ENCODE data around the gene GLG1. TPM values are rescaled to one million over a fixed set of nuclear protein-coding genes. Genes with fewer than 3 reads are reported as not detected.
"Not testable (repeated sequence)": the region's sequence is repeated elsewhere in the genome, so short reads cannot be mapped to it uniquely, and the experiment has no call there.

Gene GLG1
- total RNA-seq, 8 experiments from 2014 or later: 69.9 to 171 (median 90.4) TPM

DNA sequence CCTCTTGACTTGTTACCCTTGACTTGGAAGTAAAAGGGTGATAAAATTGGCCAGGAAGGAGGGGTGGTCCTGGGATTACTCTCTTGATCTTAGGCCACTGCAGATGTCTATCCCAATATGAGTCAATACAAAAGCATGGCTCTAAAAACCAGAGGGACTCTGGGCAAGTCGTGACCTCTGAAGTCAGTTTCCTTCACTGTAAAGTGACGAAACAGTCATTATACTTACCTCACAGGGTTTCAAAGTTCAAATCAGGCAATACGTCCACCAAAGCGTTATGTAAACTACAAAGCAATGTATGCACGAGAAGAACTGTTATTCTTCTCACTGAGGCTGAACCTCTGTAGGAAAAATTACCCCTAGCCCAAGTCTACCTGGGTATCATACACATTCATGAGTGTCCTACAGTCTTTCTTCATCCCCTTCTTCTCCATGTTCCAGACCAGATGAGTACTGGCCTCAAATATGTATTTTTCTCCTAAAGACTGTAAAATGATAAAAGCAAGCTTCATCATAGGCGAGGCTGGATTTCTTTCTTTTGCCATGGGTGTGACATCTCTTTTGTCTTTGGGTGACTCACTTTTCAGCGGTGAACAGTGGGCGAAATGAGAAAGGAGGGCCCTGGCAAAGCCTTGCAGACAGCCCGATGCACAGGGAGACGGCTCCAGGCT, 151.2 kb downstream of the GLG1 start:
- Histone ChIP-seq H3K4me3 (no peak overlapping the region), H3K27ac (no peak overlapping the region), H3K4me1 (replicated peaks in 1 of 2) (no peaks in the 10 kb centered on the region)
- ATAC-seq (replicated peaks in 6 of 8): peak in 7 of 8 experiments; percentile 11 to 67 (median 17)
- in situ Hi-C loops (cut with MboI; ENCODE audit: low pct_unique_long_range_greater_than_20kb in 2 of 9, low sequenced_read_pairs in 9 of 9, unreplicated experiment in 9 of 9): loop anchor here in 1 of 9 experiments (25.0 kb wide), 1 partner anchor 157 kb away; the partner anchor contains the start of gene GLG1
- WGBS, 10 experiments: 45 to 100% (median 81%) methylated on average over 2 to 10 of the region's 10 CpGs; no CpG with 5 or more reads in 1 of the 10 experiments

DNA sequence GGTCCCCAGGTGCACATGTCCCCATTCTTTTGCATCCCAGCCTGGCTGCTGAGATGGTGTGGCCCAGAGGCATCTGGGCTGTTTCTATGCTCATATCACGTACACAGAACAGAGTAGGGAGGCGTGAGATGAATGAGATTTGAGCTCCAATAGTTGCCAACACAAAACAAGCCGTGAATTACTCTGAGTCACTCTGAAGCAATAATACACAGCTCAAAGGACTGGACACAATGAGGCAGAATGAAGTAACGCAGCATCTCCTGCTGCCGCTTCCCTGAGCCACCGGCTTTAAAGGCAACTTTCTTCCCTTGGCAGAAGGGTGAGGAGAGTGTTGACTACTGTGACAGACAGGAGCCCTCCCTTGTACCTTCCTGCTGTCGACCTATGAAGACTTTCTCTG, 151.7 kb downstream of the GLG1 start:
- WGBS, 10 experiments: 40 to 100% (median 84%) methylated on average over 1 to 7 of the region's 7 CpGs
- ATAC-seq (replicated peaks in 6 of 8): peak in 7 of 8 experiments; percentile 15 to 86 (median 72)
- H3K4me1 ChIP-seq (replicated peaks in 1 of 2): no peaks in the 10 kb centered on the region
- in situ Hi-C loops (cut with MboI; ENCODE audit: low pct_unique_long_range_greater_than_20kb in 2 of 9, low sequenced_read_pairs in 9 of 9, unreplicated experiment in 9 of 9): loop anchor here in 1 of 9 experiments (25.0 kb wide), 1 partner anchor 157 kb away; the partner anchor contains the start of gene GLG1
- H3K27ac ChIP-seq: no peak overlapping the region
- H3K4me3 ChIP-seq: no peak overlapping the region

DNA sequence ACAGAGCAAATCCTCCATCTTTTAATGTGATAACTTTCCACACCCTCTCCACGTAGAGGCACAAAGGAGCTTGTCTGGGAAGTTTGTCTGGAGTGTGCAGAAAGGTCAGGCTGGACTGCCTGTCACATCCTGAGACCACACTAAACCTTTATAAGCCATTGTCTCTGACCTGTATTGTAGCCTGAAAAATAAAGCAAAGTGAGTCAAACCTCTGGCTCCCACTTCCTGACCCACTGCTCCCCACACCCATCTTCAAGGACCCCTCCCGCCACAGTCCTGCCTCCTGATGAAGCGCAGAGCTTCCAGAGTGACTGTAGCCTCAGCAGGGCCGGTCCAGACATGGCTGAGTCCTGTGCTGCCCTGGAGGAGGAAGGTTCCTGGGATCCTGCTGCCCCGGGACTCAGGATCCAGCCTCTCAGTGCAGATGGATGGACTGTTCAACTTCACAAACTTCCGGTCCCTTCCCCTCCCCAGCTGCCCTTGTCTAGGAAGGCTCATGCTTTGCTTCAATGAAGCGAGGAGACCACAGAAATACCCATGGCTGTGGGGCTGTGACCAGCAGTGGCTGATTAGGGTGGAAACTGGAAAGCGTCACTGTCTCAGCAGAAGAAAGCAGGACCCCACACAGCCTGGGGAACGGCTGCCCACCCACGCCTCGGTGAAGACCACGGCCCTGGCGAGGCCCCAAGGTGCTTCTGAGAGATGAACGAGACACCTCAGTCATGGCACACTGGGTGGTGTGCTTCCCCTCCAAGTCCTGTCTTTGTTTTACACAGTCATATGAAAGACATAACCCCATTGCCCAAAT, 154.8 kb downstream of the GLG1 start:
- in situ Hi-C loops (cut with MboI; ENCODE audit: low pct_unique_long_range_greater_than_20kb in 2 of 9, low sequenced_read_pairs in 9 of 9, unreplicated experiment in 9 of 9): loop anchor here in 1 of 9 experiments (25.0 kb wide), 1 partner anchor 160 kb away; the partner anchor contains the start of gene GLG1
- WGBS, 10 experiments: 67 to 100% (median 100%) methylated on average over 1 to 2 of the region's 14 CpGs; no CpG with 5 or more reads in 4 of the 10 experiments
- ATAC-seq (replicated peaks in 6 of 8): no peak
- H3K4me1 ChIP-seq (replicated peaks in 1 of 2): no peaks in the 10 kb centered on the region
- H3K4me3 ChIP-seq: no peak overlapping the region
- H3K27ac ChIP-seq: no peak overlapping the region

DNA sequence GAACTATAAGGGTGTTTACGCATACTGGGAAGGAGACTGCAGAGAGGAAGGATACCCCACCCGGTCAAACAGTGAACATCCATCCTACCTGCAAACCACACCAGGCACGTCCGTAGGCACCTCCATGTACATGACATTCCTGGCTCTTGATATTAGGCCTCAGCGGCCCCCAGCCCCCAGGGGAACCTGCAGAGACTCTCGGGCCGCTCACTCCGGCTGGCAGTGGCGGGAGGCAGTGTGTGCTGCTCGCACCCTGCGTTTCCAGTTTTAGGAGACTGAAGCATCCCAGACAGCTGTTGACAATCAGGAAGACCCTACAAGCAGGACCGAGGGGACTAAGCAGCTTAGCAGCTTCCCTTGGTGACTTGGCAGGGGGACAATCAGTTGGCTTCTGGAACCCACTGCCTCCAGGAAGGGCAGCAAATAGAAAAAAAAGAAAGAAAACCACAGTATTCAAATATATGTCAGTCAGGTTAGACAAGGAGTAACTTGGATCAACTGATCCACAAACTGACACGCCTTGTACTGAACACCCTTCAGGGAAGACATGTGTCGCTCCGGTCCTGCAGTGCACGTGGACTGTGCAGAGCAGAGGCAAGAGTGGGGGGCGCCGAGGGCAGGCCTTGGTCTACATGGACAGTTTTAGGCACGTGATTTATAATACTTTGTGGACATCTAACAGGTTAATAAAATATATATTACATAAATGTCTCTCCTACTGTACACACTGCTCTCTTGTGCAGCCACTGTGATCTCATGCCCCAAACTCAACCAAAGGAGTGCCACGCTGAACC, 155.8 kb downstream of the GLG1 start:
- H3K27ac ChIP-seq: no peak overlapping the region
- no peaks in the 10 kb centered on the region for H3K4me1 ChIP-seq (replicated peaks in 1 of 2)
- ATAC-seq (replicated peaks in 6 of 8): no peak
- in situ Hi-C loops (cut with MboI; ENCODE audit: low pct_unique_long_range_greater_than_20kb in 2 of 9, low sequenced_read_pairs in 9 of 9, unreplicated experiment in 9 of 9): loop anchor here in 1 of 9 experiments (25.0 kb wide), 1 partner anchor 161 kb away; the partner anchor contains the start of gene GLG1
- WGBS, 10 experiments: 80 to 100% (median 94%) methylated on average over 1 to 10 of the region's 20 CpGs; no CpG with 5 or more reads in 1 of the 10 experiments
- H3K4me3 ChIP-seq: no peak overlapping the region

DNA sequence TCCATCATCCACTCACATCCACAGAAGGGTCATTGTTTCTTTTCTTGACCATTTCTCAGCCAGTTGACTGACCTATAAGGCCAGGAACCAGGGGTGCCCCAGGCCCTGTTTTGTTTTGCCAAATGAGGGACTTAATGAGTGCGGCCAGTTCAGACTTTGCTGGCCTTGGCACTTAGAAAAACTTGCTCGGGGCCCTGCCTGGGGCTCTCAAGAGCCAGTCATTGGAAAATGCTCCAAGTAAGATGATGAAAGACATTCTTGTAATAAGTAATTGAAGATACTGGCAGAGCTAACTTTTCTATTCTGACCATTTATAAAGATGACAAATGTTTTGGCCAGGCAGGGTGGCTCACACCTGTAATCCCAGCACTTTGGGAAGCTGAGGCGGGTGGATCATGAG, 156.7 kb downstream of the GLG1 start:
- in situ Hi-C loops (cut with MboI; ENCODE audit: low pct_unique_long_range_greater_than_20kb in 2 of 9, low sequenced_read_pairs in 9 of 9, unreplicated experiment in 9 of 9): loop anchor here in 1 of 9 experiments (25.0 kb wide), 1 partner anchor 162 kb away; the partner anchor contains the start of gene GLG1
- Histone ChIP-seq H3K27ac (no peak overlapping the region), H3K4me1 (replicated peaks in 1 of 2) (no peaks in the 10 kb centered on the region), H3K4me3 (no peak overlapping the region)
- no peak for ATAC-seq (replicated peaks in 6 of 8)
- 76 to 100% (median 100%) methylated on average over 1 to 3 of the region's 3 CpGs; no CpG with 5 or more reads in 2 of the 10 experiments for WGBS, 10 experiments

DNA sequence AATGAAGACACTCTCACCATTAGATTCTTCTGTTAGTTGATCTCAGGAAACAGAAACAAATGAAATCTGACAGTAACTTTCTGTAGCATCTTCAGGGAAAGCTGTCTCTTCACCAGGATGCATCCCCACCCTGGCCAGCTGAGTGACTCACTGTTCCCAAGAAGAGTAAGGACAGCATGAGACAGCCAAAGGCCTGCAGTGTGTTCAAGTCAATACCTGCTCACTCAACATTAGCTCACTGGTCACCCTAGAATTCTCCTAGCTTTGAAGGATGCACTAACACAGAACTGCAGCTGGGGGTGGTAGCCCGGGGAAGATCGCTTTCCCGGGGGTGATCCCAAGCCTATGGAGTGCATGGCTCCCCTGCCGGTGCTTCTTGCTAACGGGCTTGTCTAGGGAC, 157.4 kb downstream of the GLG1 start:
- Histone ChIP-seq H3K27ac (no peak overlapping the region), H3K4me1 (replicated peaks in 1 of 2) (no peaks in the 10 kb centered on the region), H3K4me3 (no peak overlapping the region)
- in situ Hi-C loops (cut with MboI; ENCODE audit: low pct_unique_long_range_greater_than_20kb in 2 of 9, low sequenced_read_pairs in 9 of 9, unreplicated experiment in 9 of 9): loop anchor here in 1 of 9 experiments (25.0 kb wide), 1 partner anchor 137 kb away; no protein-coding TSS in a partner anchor
- peak; percentile 18 to 78 (median 31) for ATAC-seq (replicated peaks in 6 of 8)
- WGBS, 10 experiments: 20 to 97% (median 89%) methylated on average over 2 to 5 of the region's 5 CpGs; no CpG with 5 or more reads in 5 of the 10 experiments

DNA sequence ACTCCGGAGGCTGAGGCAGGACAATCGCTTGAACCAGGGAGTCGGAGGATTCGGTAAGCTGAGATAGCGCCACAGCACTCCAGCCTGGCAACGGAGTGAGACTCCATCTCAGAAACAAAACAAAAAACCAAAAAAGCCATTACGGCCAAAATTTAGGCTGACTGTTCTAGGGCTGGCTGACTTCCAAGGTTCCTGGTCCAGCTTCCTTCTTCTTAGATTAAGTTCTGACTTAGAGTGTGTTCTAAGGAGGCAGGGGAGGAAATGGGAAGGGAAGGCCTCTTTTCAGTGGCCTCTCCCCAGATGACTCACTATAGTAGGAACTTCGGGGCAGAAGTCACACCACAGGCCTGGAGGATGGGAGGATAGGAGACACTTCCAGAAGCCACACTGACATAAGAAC, 157.9 kb downstream of the GLG1 start:
- in situ Hi-C loops (cut with MboI; ENCODE audit: low pct_unique_long_range_greater_than_20kb in 2 of 9, low sequenced_read_pairs in 9 of 9, unreplicated experiment in 9 of 9): loop anchor here in 1 of 9 experiments (25.0 kb wide), 1 partner anchor 137 kb away; no protein-coding TSS in a partner anchor
- peak in 3 of 8 experiments; percentile 44 to 97 (median 95) for ATAC-seq (replicated peaks in 6 of 8)
- Histone ChIP-seq H3K27ac (no peak overlapping the region), H3K4me1 (replicated peaks in 1 of 2) (no peaks in the 10 kb centered on the region), H3K4me3 (no peak overlapping the region)
- WGBS, 10 experiments: 0 to 100% (median 94%) methylated on average over 1 to 7 of the region's 8 CpGs; no CpG with 5 or more reads in 2 of the 10 experiments

DNA sequence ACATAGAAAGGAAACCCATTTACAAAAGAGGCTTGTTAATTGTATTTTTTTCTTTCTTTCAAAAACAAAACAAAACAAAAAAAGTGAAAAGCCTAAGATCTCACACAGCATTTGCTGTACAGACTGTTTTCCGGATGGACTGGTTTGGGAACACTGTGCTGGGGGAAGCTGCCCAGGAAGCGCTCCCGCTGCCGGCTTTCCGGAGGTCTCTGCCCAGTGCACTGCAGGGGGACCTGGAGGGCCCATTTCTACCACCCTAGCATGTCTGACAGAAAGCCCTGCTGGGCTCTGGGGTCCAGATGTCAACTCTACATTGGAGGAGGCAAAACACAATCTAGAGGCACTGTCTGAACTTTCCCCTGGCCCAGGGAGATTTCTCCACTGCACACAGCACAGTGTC, 159.3 kb downstream of the GLG1 start:
- Histone ChIP-seq H3K4me3 (no peak overlapping the region), H3K4me1 (replicated peaks in 1 of 2) (no peaks in the 10 kb centered on the region), H3K27ac (no peak overlapping the region)
- WGBS, 10 experiments: 88 to 100% (median 90%) methylated on average over 1 to 5 of the region's 5 CpGs; no CpG with 5 or more reads in 4 of the 10 experiments
- in situ Hi-C loops (cut with MboI; ENCODE audit: low pct_unique_long_range_greater_than_20kb in 2 of 9, low sequenced_read_pairs in 9 of 9, unreplicated experiment in 9 of 9): loop anchor here in 1 of 9 experiments (25.0 kb wide), 1 partner anchor 135 kb away; no protein-coding TSS in a partner anchor
- no peak for ATAC-seq (replicated peaks in 6 of 8)

DNA sequence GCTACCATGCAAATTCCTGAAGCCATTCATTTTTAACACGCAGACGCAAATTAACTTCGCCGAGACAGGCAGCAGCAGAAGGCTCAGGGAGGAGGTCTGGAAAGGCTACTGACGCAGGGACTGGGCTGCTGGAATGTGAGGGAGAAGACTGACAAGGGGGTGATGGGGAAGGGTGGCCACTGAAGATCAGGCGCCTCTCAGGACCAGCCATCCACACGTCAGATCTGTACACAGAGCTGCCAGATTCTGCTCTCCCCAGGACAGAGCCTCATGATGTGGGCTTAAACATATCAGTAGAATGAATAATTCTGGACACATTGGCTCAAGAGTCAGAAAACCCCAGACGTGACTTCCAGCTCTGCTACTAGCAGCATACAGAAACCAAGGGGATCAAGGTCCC, 160.0 kb downstream of the GLG1 start:
- H3K27ac ChIP-seq: no peak overlapping the region
- H3K4me1 ChIP-seq (replicated peaks in 1 of 2): no peaks in the 10 kb centered on the region
- no peak overlapping the region for H3K4me3 ChIP-seq
- in situ Hi-C loops (cut with MboI; ENCODE audit: low pct_unique_long_range_greater_than_20kb in 2 of 9, low sequenced_read_pairs in 9 of 9, unreplicated experiment in 9 of 9): loop anchor here in 1 of 9 experiments (25.0 kb wide), 1 partner anchor 135 kb away; no protein-coding TSS in a partner anchor
- ATAC-seq (replicated peaks in 6 of 8): no peak
- 81 to 100% (median 82%) methylated on average over 1 to 8 of the region's 8 CpGs; no CpG with 5 or more reads in 6 of the 10 experiments for WGBS, 10 experiments

DNA sequence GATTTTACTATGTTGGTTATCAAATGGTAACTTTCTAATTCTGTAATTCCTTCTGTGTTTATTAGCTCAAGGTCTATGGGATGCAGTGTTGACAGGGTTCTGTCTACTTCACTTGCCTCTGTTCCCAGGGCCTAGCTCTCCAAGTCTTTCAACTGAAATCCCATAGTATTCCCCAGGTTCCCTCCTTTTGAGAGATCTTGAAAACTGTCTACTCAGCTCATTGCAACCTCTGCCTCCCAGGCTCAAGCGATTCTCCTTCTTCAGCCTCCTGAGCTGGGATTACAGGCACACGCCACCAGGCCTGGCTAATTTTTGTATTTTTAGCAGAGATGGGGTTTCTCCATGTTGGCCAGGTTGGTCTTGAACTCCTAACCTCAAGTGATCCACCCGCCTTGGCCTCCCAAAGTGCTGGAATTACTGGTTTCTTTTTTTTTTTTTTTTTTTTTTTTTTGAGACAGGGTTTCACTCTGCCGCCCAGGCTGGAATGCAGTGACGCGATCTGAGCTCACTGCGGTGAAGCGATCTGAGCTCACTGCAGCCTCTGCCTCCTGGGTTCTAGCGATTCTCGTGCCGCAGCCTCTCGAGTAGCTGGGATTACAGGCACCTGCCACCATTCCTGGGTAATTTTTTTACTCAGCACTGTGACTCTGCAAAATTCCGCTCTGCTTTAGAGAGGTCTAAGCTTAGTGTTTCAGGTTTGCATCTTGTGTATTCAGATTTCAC, 163.1 kb downstream of the GLG1 start:
- not testable (repeated sequence) for H3K4me1 ChIP-seq (replicated peaks in 1 of 2); H3K27ac ChIP-seq; H3K4me3 ChIP-seq; ATAC-seq (replicated peaks in 6 of 8)
- 80 to 100% (median 100%) methylated on average over 1 of the region's 13 CpGs; no CpG with 5 or more reads in 7 of the 10 experiments for WGBS, 10 experiments
- in situ Hi-C loops (cut with MboI; ENCODE audit: low pct_unique_long_range_greater_than_20kb in 2 of 9, low sequenced_read_pairs in 9 of 9, unreplicated experiment in 9 of 9): loop anchor here in 1 of 9 experiments (25.0 kb wide), 1 partner anchor 131 kb away; no protein-coding TSS in a partner anchor

DNA sequence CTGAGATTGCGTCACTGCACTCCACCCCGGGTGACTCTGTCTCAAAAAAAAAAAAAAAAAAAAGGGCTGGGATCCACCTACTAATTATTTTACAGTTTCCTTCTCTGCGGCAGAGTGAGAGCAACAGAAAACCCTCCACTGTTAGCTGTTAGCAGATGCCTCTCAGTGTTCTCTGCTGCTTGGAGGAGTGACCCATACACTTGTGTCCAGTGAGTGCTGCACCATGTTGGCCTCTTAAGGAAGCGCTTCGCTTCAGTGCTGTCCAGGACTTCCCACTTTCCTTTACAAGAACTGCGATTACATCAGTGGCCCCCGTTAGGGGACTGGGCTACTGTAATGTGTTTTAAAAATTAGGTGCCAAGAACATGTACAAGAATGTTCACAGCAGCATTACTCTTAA, 167.2 kb downstream of the GLG1 start:
- Histone ChIP-seq H3K27ac (no peak overlapping the region), H3K4me3 (no peak overlapping the region), H3K4me1 (replicated peaks in 1 of 2) (no peaks in the 10 kb centered on the region)
- in situ Hi-C loops (cut with MboI; ENCODE audit: low pct_unique_long_range_greater_than_20kb in 2 of 9, low sequenced_read_pairs in 9 of 9, unreplicated experiment in 9 of 9): loop anchor here in 1 of 9 experiments (25.0 kb wide), 1 partner anchor 127 kb away; no protein-coding TSS in a partner anchor
- no peak for ATAC-seq (replicated peaks in 6 of 8)
- 82 to 100% (median 94%) methylated on average over 2 to 5 of the region's 7 CpGs; no CpG with 5 or more reads in 3 of the 10 experiments for WGBS, 10 experiments

All from motor neuron (in vitro differentiated cells).